H9 (cell line): ENCODE data around the gene AMBRA1. TPM values are rescaled to one million over a fixed set of nuclear protein-coding genes. Genes with fewer than 3 reads are reported as not detected.

Experiments used
- DNase-seq: peaks from one replicate; pipeline ENCODE4 v3.0.0-alpha.2; 2017
- H2AFZ ChIP-seq: one replicate; pipeline ENCODE4 v1.6.1; 2013; ENCODE audit warnings: mild to moderate bottlenecking, low read length, control low read depth, moderate library complexity
- H2AK5ac ChIP-seq: 2 replicates; pipeline ENCODE4 v1.6.1; 2013; ENCODE audit warnings: low read length, control low read depth, mixed read lengths; ENCODE audit not compliant: insufficient read length
- H2BK120ac ChIP-seq: one replicate; pipeline ENCODE4 v1.6.1; 2013; ENCODE audit warnings: low read depth, mild to moderate bottlenecking, low read length, control low read depth, inconsistent platforms; ENCODE audit not compliant: poor library complexity, severe bottlenecking
- H2BK12ac ChIP-seq: 2 replicates; pipeline ENCODE4 v1.6.1; 2013; ENCODE audit warnings: low read length, control low read depth, mixed read lengths, low read depth; ENCODE audit not compliant: insufficient read length
- H2BK15ac ChIP-seq: 2 replicates; pipeline ENCODE4 v1.6.1; 2013; ENCODE audit warnings: low read depth, low read length, control low read depth
- H2BK20ac ChIP-seq: one replicate; pipeline ENCODE4 v1.6.1; 2013; ENCODE audit warnings: low read depth, mild to moderate bottlenecking, low read length, control low read depth, inconsistent platforms; ENCODE audit not compliant: poor library complexity, severe bottlenecking
- H2BK5ac ChIP-seq: 2 replicates; pipeline ENCODE4 v1.6.1; 2013; ENCODE audit warnings: low read length, control low read depth, mixed read lengths; ENCODE audit not compliant: insufficient read length
- H3K14ac ChIP-seq: 2 replicates; pipeline ENCODE4 v1.6.1; 2013; ENCODE audit warnings: low read length, control low read depth; ENCODE audit not compliant: insufficient read depth
- H3K18ac ChIP-seq: 2 replicates; pipeline ENCODE4 v1.6.1; 2013; ENCODE audit warnings: low read depth, mild to moderate bottlenecking, mixed read lengths, low read length, control low read depth; ENCODE audit not compliant: insufficient read length
- H3K23ac ChIP-seq: 2 replicates; pipeline ENCODE4 v1.6.1; 2013; ENCODE audit warnings: low read length, control low read depth, mixed read lengths, low read depth; ENCODE audit not compliant: insufficient read length
- H3K23me2 ChIP-seq: 2 replicates; pipeline ENCODE4 v1.6.1; 2013; ENCODE audit warnings: low read depth, mild to moderate bottlenecking, mixed read lengths, low read length, control low read depth; ENCODE audit not compliant: insufficient read length, poor library complexity, severe bottlenecking
- H3K27ac ChIP-seq: 2 replicates; pipeline ENCODE4 v1.5.1; 2013; ENCODE audit warnings: low read length, control low read depth, mixed read lengths, low read depth; ENCODE audit not compliant: insufficient read length
- H3K27me3 ChIP-seq: 2 replicates; pipeline ENCODE4 v1.6.1; 2013; ENCODE audit warnings: low read length, control low read depth, inconsistent platforms; ENCODE audit not compliant: insufficient read depth
- H3K4ac ChIP-seq: 2 replicates; pipeline ENCODE4 v1.6.1; 2013; ENCODE audit warnings: low read depth, mild to moderate bottlenecking, control low read depth, inconsistent platforms, low read length, moderate library complexity
- H3K4me1 ChIP-seq: 2 replicates; pipeline ENCODE4 v1.6.1; 2013; ENCODE audit warnings: low read length, control low read depth, inconsistent platforms; ENCODE audit not compliant: insufficient read depth
- H3K4me2 ChIP-seq: 2 replicates; pipeline ENCODE4 v1.6.1; 2013; ENCODE audit warnings: low read length, control low read depth, mixed read lengths; ENCODE audit not compliant: insufficient read length, insufficient read depth
- H3K56ac ChIP-seq: 2 replicates; pipeline ENCODE4 v1.6.1; 2013; ENCODE audit warnings: low read depth, mild to moderate bottlenecking, mixed read lengths, low read length, control low read depth; ENCODE audit not compliant: insufficient read length
- H3K79me1 ChIP-seq: 2 replicates; pipeline ENCODE4 v1.6.1; 2013; ENCODE audit warnings: low read depth, mild to moderate bottlenecking, moderate library complexity, low read length, control low read depth, inconsistent platforms; ENCODE audit not compliant: insufficient read depth, poor library complexity, severe bottlenecking
- H3K79me2 ChIP-seq: 2 replicates; pipeline ENCODE4 v1.6.1; 2013; ENCODE audit warnings: low read length, control low read depth, inconsistent platforms; ENCODE audit not compliant: insufficient read depth
- H3K9ac ChIP-seq: 2 replicates; pipeline ENCODE4 v1.6.1; 2013; ENCODE audit warnings: low read length, control low read depth, mixed read lengths; ENCODE audit not compliant: insufficient read length; ENCODE audit errors: extremely low read depth
- H3K9me3 ChIP-seq: one replicate; pipeline ENCODE4 v1.6.1; 2013; ENCODE audit warnings: low read depth, low read length, inconsistent platforms; ENCODE audit not compliant: control insufficient read depth
- H3T11ph ChIP-seq: one replicate; pipeline ENCODE4 v1.6.1; 2013; ENCODE audit warnings: mild to moderate bottlenecking, low read length, control low read depth, inconsistent platforms
- H4K20me1 ChIP-seq: one replicate; pipeline ENCODE4 v1.6.1; 2013; ENCODE audit not compliant: control insufficient read depth, insufficient read length, insufficient read depth
- H4K5ac ChIP-seq: 2 replicates; pipeline ENCODE4 v1.6.1; 2013; ENCODE audit warnings: low read depth, mild to moderate bottlenecking, mixed read lengths, low read length, control low read depth; ENCODE audit not compliant: insufficient read length
- H4K8ac ChIP-seq: replicated peaks from 2 replicates; pipeline ENCODE4 v1.6.1; 2013; ENCODE audit warnings: low read length, control low read depth, mixed read lengths, low read depth; ENCODE audit not compliant: insufficient read length
- H4K91ac ChIP-seq: 2 replicates; pipeline ENCODE4 v1.6.1; 2013; ENCODE audit warnings: low read depth, mild to moderate bottlenecking, moderate library complexity, mixed read lengths, low read length, control low read depth; ENCODE audit not compliant: insufficient read length
- H3K27ac Mint-ChIP-seq, 3 experiments: 2 replicates in 2 of 3; 3 replicates in 1 of 3; pipeline ENCODE4 v1.8.0; 2020 to 2021; ENCODE audit warnings: mixed read lengths in 3 of 3, mild to moderate bottlenecking in 1 of 3, moderate library complexity in 1 of 3
- H3K27me3 Mint-ChIP-seq: 2 replicates; pipeline ENCODE4 v1.8.0; 2021; ENCODE audit warnings: low read depth, mild to moderate bottlenecking, moderate library complexity, mixed read lengths
- H3K36me3 Mint-ChIP-seq, 3 experiments: 2 replicates in 2 of 3; 3 replicates in 1 of 3; pipeline ENCODE4 v1.8.0; 2020 to 2021; ENCODE audit warnings: low read depth in 3 of 3, mixed read lengths in 3 of 3; ENCODE audit not compliant: insufficient read depth in 1 of 3
- H3K4me1 Mint-ChIP-seq, 2 experiments: 2 replicates each; pipeline ENCODE4 v1.8.0; 2020; ENCODE audit warnings: mixed read lengths in 2 of 2
- H3K4me3 Mint-ChIP-seq, 2 experiments: 2 replicates in 1 of 2; 3 replicates in 1 of 2; pipeline ENCODE4 v1.8.0; 2020 to 2021; ENCODE audit warnings: mild to moderate bottlenecking in 2 of 2, mixed read lengths in 2 of 2, moderate library complexity in 1 of 2
- H3K9me3 Mint-ChIP-seq, 2 experiments: 2 replicates in 1 of 2; 3 replicates in 1 of 2; pipeline ENCODE4 v1.8.0; 2020; ENCODE audit warnings: mild to moderate bottlenecking in 2 of 2, mixed read lengths in 2 of 2, moderate library complexity in 1 of 2
- WGBS: extraction: QIAGEN DNeasy Blood & Tissue Kit; methylation state at CpG from one replicate; pipeline ENCODE4 v1.1.7; 2013; ENCODE audit warnings: missing lambda C conversion rate, low lambda C conversion rate, mixed read lengths; ENCODE audit not compliant: insufficient read length; ENCODE audit errors: extremely low coverage; 5-methylcytosine and 5-hydroxymethylcytosine counted together
- total RNA-seq: library from RNA; stranded (reverse); gene quantifications from 2 replicates; pipeline ENCODE4 v1.2.1, GENCODE V29; 2021
- TF ChIP-seq, protein P1 (sequence below): fragments of 200-600 bp; sonication (generic); conservative IDR thresholded peaks from 3 replicates; pipeline ENCODE4 v1.8.0; 2021; ENCODE audit warnings: antibody characterized with exemption, mild to moderate bottlenecking

AMBRA1 gene
- total RNA-seq, 1 experiment from 2014 or later = 37.5 TPM

DNA sequence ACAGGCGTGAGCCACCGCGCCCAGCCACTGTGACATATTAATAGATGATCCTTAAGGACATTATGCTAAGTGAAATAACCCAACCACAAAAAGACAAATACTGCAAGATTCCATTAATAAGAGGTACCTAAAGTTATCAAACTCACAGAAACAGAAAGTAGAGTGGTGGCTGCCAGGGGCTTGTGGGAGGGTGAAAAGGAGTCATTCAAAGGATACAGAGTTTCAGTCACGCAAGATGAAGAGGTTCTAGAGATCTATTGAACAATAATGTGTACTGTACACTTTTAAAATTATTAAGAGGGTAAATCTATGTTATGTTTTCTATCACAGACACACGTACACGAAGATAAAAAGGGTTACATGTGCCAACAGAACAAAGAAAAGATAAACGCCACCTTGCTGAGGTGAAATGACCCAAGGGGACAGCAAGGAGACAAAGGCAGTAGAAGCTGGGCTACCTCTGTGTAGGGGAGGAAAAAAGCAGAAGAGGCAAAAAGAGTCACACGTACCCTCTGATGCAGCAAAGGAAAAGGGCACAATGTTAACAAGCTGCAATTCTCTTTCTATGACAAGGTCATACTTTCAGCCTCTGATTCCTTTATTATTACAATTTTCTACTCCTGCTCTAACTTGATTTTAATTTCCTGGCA is 65.3 kb downstream of the AMBRA1 start:
- H3K27ac ChIP-seq = no peak overlapping the region
- H2BK15ac ChIP-seq = no peak overlapping the region
- H3K4me1 ChIP-seq = no peaks in the 10 kb centered on the region; the same call in 1 of the 2 replicates
- H3T11ph ChIP-seq = no peak overlapping the region
- H4K5ac ChIP-seq = no peak overlapping the region
- no peaks in the 10 kb centered on the region for H3K27me3 ChIP-seq
- no peak overlapping the region for H3K9ac ChIP-seq
- Mint-ChIP-seq H3K9me3 (no peaks in the 10 kb centered on the region; a peak in 1 of 5 replicates), H3K36me3 (peaks cover 5 to 8% (median 8%) of the 10 kb centered on the region in 3 experiments; a peak in 5 of 7 replicates), H3K4me1 (peaks cover 13 to 14% of the 10 kb centered on the region in 2 experiments), H3K27me3 (no peaks in the 10 kb centered on the region), H3K27ac (peak overlapping the region in 2 of 3 experiments; percentile 52 to 82; a peak in 2 of 7 replicates), H3K4me3 (no peak overlapping the region)
- no CpG with 5 or more reads among the region's 8 CpGs for whole genome bisulfite sequencing
- H2AK5ac ChIP-seq = no peak overlapping the region
- H3K4me2 ChIP-seq = no peak overlapping the region
- no peaks in the 10 kb centered on the region for H3K79me1 ChIP-seq
- TF ChIP-seq, protein P1, sequence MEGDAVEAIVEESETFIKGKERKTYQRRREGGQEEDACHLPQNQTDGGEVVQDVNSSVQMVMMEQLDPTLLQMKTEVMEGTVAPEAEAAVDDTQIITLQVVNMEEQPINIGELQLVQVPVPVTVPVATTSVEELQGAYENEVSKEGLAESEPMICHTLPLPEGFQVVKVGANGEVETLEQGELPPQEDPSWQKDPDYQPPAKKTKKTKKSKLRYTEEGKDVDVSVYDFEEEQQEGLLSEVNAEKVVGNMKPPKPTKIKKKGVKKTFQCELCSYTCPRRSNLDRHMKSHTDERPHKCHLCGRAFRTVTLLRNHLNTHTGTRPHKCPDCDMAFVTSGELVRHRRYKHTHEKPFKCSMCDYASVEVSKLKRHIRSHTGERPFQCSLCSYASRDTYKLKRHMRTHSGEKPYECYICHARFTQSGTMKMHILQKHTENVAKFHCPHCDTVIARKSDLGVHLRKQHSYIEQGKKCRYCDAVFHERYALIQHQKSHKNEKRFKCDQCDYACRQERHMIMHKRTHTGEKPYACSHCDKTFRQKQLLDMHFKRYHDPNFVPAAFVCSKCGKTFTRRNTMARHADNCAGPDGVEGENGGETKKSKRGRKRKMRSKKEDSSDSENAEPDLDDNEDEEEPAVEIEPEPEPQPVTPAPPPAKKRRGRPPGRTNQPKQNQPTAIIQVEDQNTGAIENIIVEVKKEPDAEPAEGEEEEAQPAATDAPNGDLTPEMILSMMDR = no peak
- H3K79me2 ChIP-seq = peaks cover 8% of the 10 kb centered on the region; the same call in 1 of the 2 replicates
- H4K91ac ChIP-seq = no peak overlapping the region
- no peak overlapping the region for H2BK20ac ChIP-seq
- no peak overlapping the region for H3K23ac ChIP-seq
- H3K23me2 ChIP-seq = no peaks in the 10 kb centered on the region
- no peak overlapping the region for H3K14ac ChIP-seq
- no peak overlapping the region for H4K8ac ChIP-seq
- no peak overlapping the region for H3K4ac ChIP-seq
- no peak overlapping the region for H3K56ac ChIP-seq
- no peak overlapping the region for H2BK12ac ChIP-seq
- H2AFZ ChIP-seq = no peak overlapping the region
- H2BK5ac ChIP-seq = no peak overlapping the region
- H2BK120ac ChIP-seq = no peak overlapping the region
- DNase-seq = no peak
- H3K9me3 ChIP-seq = no peaks in the 10 kb centered on the region
- no peaks in the 10 kb centered on the region for H4K20me1 ChIP-seq
- H3K18ac ChIP-seq = no peak overlapping the region
